M059J (cell line): Measurements from ENCODE around the gene TMEM107. TPM values are rescaled to one million over a fixed set of nuclear protein-coding genes. Genes with fewer than 3 reads are reported as not detected.

ENCODE experiments used
- DNase-seq: peaks from one replicate; pipeline ENCODE4 v3.0.0-alpha.2; 2012; ENCODE audit warnings: low read depth
- total RNA-seq: library from RNA; depleted of rRNA; stranded (reverse); fragments of >200 nt; shearing (Covaris generic); gene quantifications from 2 replicates; pipeline ENCODE4 v1.2.3, GENCODE V29; 2014

The TMEM107 gene
- total RNA-seq, 1 experiment from 2014 or later: 31.5 TPM

DNA sequence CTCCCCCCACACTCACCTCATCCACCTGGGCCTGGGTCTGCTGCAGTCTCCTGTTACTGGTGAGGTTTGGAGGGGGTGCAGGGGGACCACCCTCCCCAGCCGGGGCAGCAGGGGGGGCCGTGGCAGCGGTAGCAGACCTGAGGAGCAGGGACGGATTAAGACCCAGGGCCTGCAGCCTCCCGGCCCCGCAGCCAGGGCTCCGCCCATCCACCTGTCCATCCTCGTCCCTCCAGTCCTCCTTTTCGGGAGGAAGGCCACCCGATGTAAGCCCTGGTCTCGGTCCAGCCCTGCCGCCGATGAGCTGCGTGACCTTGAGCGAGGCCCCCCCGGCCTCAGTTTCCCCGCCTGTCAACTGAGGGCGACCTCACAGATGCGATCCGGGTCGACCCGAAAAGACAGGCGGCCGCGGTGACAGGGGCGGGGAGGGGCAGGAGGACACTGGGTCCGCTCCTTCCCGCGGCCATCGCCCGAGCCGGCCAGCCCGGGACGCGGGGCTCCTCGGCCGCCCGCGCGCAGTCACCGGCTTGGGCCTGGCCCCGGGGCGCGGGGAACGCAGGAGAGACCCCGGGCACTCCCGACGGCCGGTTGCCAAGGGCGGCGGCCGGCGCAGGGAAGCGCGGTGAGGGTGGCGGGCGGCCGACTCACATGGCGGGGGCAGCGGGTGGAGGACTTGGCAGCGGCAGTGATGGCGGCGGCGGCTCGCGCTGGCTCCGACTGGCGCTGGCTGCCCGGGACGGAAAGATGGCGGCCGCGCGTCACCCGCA, 13.8 kb downstream of the TMEM107 start, which contains the start of gene VAMP2:
TSS of gene VAMP2 (minus strand) at position 716 of the 764 bp plus-strand sequence. CDS start at position 647, 69 bp downstream.
- DNase-seq: peak; percentile 56

DNA sequence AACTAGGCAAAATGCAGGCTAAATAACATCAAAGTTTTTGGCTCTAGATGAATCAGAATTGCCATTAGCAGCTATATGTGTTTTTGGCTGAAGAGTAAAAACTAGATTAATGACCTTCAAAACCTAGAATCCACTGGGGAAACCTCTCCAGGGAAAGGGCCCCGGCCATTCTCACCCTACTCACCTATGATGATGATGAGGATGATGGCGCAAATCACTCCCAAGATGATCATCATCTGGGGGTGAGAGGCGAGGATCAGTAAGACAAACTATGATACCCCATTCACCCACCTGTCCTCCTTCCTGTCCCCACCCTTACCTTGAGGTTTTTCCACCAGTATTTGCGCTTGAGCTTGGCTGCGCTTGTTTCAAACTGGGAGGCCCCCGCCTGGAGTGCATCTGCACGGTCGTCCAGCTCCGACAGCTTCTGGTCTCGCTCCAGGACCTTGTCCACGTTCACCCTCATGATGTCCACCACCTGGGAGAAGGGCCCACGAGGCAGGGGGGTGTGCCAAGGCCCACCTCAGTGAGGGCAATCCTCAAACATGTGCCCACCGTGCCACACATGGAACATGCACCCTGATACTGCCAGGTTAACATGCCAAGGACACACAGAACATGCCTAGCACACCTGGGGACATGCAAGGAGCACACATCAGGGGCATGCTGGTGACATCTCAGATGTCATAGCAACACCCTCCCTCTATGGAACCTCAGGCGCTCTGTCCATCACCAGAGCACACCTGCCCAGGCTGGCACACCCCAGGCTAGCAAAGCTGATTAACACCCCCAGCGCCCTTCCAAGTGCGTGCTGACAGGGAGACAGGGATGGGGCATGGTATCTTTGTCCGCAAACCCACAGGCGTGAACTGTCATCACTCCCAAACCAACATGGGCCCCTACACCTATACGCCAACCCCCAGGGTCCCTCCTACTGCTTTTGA, 14.6 kb downstream of the TMEM107 start:
- no peak for DNase-seq

DNA sequence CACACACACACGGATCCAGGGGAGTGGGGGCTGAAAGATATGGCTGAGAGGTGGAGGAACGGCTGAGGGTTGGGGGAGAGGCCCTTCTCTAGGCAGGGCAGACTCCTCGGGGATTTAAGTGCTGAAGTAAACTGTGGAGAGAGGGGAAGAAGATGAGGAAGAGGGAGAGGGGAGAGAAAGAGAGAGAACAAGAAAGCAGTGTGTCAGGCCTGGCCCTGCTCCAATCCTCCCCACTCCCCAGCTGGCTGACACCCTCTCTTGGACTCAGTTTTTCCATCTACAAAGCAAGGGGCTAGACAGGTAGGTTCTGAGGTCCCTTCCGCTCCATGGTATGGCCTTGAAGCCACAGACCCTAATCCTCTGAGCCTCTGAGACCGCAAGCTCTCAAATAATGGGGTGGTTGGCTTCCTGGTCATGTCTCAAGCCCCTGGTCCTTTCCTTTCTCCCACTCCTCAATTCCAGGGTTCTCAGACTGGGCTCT, 15.4 kb downstream of the TMEM107 start:
- no peak for DNase-seq

DNA sequence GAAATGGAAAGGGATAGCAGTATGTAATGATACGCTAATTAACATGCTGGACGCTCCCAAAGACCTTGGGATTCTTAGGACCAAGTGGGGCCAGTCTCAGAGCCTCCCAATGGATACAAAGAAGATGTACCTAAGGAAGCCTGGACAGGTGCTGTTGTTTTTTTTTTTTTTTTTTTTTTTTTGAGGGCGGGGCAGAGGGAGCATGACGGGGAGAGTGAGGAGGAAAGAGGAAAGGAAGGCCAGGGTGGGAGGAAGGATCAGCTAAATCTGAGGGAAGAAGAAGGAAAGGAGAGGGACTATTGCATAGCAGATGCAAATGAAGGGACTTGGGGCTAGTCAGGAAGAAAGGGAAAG, 16.0 kb downstream of the TMEM107 start:
- no peak for DNase-seq

DNA sequence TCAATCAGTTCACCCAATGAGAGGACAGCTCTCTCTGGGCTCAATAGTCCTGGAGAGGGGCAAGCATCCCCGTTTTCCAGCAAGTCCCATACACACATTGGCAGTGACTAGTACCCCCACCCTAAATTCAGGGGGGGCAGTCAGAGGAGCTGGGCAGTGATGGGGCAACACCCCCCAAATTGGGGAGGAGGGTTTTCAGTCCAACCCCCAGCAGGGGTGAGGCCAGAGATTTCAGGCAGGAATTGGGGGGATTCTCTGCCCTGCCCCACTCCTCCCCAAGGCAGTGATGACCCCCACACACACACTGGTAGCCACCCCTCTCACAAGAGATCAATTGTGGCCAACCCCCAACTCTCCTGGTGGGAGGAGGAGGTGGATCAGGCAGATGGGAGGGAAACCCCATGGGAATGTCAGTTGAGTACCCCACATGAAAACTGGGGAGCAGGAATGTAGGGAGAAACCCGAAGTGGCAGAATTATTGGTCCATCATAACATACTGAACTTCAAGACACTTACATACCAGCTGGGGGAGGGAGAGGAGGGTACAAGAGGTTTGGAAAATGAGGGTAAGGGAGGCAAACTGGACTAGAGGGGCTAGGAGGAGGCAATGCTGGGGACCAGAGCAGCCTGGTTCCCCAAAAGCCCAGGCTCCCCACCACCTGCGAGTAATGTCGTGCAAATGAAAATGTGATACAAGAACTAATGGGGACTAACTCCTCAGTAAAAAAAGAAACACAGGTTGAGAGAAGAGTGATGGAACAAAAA, 16.5 kb downstream of the TMEM107 start:
- DNase-seq: no peak

DNA sequence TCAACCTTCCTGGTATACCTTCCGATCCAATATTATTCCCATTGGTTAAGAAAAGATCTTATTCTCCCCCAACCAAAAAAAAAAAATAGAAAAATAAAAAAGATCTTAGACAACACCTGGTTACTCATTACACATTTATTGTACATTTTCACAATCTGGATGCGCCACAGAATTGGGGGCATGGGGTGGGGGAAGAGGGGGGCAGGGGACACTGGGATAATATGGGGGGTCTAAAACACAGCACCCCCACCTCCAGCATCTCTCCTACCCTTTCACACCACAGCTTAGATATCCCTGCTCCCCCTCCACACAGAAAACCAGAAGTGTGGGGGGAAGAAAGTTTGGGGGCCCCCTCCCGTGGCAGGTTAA, 17.2 kb downstream of the TMEM107 start:
- DNase-seq: no peak

DNA sequence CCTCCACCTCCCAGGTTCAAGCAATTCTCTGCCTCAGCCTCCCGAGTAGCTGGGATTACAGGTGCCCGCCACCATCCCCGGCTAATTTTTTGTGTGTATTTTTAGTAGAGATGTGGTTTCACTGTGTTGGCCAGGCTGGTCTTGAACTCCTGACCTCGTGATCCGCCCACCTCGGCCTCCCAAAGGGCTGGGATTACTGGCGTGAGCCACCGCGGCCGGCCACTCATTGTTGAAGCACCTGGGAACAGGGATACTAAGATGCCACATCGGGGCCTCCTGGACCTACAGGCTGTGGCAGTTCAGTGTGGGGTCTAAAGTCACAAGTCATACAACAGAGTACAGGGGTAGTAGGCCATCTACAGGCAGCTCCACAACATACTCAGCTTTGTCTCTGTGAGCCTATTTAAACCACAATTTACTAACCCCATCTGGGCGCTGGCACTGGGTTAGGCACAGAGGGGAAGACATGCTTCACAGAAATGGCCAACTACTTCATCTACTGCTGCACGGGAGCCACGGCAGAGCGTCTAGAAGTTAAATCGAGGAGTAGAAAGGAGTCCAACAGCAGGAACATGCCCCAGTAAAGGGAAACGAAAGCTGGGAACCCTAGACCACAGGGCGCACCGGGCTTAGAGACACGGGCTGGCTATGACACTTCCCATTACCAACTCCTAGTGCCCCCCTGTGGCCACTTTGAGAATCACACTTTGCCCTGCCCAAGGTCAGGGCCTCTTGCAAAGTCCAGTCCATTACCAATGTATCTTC, 17.7 kb downstream of the TMEM107 start:
- DNase-seq: peak; percentile 86

DNA sequence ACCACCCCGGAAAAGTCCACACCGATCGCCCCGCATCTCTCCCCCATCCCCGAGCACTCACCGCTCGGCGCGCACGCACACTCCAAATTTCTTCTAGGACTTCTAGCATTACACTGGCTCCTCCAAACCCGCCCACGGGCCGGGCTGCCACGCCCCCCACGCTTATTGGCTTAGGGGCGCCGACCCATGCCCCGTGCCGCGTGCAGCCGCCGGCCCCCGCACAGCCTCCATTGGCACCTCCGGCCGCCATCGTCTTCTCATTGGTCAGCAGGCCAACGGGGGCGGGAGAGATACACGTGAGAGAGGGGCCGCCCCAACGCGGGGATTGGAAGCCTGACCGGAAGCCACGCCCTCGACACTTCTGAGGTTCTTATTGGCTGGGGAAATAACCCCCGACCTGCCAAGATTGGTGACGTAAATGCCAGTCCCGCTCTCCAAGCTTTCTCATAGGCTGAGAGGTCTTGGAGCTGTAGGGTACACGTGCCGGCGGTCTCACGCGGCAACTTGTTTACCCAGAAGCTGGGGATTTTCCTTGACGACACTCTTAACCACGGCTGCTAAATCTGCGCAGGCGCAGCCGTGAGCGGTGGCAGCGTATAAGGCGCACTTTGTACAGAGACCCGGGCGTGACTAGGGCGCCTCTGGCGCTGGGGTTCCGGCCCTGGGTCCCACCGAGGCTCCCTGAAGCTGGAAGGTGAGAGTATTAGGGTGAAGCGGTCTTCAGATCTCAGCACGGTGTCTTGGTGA, 19.8 kb downstream of the TMEM107 start:
- DNase-seq: peak; percentile 100

DNA sequence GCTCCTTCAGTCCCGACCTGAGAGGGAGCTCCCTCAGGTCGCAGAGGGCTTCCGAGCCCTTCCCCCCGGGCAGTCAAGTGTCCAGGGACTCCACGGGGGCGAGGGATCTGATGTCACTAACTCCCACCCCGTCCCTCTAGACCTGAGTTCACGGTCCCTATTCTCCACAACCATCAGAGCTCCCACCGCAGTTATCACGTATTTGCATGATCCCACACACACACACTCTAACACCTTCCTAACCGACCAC, 20.3 kb downstream of the TMEM107 start:
- DNase-seq: no peak

DNA sequence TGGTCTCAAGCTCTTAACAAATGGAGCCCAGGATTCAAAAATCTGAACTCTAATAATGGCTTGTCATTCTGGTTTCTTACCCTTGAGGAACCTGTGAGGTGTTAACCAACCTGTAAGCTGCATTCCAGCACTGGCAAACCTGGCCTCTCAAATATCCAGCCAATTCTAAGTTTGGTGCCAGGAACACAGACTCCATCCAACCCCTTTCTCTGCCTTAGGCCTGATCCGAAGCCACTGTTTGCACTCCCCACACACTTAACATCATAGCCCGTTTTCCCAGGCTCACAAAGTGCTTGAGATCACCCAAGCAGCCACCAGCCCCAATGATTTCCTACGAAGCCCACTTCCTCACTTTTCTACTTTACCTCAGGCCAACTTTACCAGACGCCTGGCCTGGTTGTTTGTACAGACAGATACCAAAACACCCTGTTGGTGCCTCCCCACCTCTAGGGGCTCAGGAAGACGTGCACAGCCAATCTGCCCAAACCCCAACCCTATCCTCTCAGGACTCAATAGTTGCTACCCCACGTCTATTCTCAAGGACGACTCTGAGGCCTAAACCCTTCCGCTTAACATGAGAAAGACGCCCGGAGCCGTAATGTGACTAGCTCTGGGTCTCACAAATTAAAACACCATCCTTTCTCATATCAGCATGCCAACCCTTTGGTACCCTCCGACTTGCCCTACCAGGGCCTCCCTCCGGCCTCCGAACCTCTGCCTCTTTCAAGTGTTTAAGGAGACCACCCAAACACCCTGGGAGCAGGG, 20.8 kb downstream of the TMEM107 start:
- DNase-seq: no peak

DNA sequence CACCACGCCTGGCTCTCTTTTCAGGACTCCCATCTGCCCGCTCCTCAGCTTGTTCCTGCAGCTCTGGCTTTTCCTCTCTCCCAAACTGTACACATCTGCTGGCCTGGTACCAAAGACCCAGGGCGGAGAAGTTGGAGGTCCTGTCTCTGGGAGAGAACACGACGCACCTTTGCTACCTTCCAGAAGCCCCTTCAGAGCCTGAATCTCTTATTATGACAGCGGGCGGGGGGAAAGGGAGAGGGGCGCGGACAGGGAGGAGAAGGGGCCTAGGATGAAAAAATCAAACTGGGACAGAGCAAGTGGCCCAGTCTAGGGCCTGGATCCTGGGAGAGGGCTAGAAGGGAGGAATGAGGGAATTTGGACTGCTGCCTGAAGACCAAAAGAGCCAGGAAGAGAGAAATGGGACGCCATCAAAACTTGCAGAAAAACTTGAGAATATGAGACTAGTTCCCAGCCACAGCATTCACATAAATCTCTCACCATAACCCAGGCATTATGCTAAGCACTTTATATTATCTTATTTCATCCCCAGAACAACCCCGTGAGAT, 21.5 kb downstream of the TMEM107 start:
- DNase-seq: no peak

DNA sequence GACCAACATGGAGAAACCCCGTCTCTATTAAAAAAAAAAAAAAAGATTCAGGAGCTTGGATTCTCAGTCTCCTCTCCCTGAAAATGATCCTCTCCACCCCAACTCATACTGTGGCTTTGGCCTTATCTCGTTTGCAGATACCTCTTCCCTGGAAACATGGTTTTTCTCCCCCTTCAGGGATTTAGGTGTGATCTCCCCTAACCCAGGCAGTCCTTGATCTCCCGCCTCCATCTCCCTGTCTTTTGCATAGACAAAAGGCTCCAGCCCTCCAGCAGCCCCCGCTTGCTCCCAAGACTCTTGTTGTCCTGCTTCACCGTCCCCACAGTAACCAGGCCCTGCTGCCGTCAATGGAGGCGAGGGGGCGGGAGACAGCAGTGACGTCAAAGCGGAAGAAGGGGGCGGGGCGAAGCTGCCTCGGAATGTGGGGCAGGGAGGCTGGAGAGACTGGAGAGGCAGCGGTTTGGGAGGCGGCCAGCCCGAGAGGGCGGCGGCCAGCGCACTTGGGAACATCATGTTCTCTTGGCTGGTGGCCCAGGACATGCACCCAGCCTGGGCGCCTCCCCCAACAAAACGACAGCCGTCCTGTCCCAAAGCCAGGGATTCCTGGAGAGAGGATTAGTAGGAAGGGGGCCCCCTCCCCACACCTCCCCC, 22.1 kb downstream of the TMEM107 start:
- DNase-seq: peak; percentile 97

DNA sequence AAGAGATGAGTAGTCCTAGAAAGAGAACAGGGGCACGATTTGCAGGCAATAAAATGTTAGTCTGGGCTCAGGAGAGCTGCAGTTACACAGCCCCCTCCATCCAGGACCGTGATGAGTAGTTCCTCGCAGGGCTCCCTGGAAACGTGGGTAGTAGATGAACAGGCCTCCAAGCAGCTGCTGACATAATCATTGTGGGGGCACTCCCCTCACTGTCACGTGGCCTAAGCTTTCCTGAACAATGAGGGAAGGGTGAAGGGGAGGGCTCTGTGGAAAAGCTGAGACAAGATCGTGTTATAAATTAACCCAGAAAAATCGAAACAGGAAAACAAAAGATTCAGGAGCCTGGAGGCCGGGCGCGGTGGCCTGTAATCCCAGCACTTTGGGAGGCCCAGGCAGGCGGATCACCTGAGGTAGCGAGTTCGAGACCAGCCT, 22.6 kb downstream of the TMEM107 start:
- DNase-seq: peak; percentile 96

DNA sequence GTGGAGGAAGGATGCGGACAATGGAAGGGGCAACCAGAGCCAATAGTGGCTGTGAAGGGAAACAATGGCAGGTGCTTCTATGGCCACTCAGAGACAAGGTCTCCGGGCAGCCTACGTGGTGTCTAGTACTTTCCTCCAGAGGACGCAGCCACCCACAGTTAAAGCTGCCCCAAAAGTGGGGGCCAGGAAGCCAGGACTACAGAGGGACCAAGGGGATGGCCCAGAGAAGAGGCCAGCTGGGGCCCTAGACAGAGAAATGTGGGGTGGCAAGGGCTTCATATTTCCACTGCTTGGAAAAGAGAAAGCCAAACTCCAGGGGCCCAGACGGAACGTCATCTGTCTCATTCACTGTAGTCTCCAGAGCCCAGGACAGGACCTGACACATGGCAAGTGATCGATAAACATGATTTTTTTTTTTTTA, 23.1 kb downstream of the TMEM107 start:
- no peak for DNase-seq

DNA sequence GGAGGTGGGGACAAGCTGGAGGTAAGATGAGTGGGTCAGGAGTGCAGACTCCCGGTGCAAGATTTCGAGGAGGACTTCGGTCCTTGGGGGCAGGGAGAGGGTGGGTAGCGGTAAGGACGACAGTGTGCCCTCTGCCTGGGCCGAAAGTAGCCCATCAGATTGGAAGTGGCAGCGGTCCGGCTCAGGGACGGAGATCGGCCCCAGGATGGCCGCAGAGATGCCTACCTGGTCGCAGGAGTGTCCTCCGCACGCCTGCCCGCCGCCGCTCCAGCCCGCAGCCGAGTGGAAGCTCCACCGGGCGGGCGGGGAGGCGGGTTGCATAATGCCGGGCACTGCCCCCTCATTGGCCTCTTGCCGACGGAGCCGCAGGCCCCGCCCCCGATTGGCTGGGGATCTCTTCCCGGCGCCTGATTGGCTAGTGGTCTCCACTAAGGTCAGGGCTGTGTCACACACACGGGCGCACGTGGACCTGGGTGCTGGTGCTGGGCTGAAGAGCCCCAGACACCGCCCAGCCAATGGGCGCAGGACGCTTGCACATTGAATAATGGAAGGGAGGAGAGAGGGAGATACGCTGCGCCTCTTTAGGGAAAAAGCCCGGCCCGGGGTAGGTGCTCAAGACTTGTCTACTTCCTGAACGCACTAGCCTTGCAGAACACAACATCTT, 23.9 kb downstream of the TMEM107 start, which contains the start of gene PER1:
TSS of gene PER1 (minus strand) at position 293 of the 664 bp plus-strand sequence. CDS start 1,698 bp downstream, outside the sequence.
- peak; percentile 86 for DNase-seq

DNA sequence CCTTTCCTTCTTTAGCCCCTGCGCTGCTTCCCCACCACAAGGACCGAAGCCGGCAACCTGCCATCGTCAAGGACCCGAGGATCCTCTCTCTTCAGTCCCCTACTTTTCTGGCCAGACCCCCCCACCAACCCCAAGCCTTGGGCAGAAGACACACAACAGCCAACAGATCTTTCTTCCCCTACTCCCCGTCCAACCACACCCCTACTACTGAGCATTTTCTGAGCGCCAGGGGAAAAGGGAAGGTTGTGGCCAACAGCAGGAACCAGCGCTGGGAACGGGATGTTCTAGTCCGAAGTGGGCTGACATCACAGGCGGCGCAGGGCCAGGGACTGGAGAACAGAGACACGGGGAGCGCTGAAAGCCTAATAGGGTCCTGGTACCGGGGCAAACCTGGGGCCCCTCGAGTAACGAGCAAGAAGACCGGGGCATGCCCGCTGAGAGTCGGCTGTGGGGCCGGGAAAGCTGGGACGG, 24.5 kb downstream of the TMEM107 start:
- peak; percentile 67 for DNase-seq

DNA sequence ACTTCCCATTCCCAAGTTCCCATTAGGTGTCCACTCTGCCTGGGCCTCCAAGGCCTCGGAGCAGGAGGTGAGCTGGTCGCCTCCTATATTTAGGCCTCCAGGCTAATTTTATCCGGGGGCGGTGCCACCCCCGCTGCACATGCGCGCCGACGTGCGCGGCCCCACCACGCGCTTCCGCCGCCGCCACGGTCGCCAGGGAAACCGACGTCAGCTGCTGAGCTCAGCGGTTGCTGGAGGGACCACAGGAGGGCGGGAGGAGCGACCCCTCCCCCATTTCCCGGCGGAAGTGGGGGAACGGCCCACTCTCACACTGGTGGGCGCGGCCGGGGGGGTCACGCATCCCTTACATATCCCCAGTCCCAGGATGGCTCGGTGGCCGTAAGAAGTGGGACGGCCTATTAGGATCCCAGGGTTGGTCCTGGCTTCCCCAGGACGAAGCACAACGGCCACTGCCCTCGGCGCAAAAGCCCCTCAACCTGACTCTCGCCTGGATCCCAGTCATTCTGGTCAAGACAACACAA, 25.0 kb downstream of the TMEM107 start:
- DNase-seq: peak; percentile 79
